Renal cortex interstitium (tissue), 11 donors: ENCODE results near the gene RIC1. TPM values are rescaled to one million over a fixed set of nuclear protein-coding genes. Genes with fewer than 3 reads are reported as not detected.
"Not testable (repeated sequence)": the region's sequence is repeated elsewhere in the genome, so short reads cannot be mapped to it uniquely, and the experiment has no call there.

ENCODE experiments used
- DNase-seq, 11 donors: peaks; one replicate each; pipeline ENCODE4 v3.0.0-alpha.2; 2013; ENCODE audit warnings: low read depth in 9 of 11, low spot score in 4 of 11; ENCODE audit errors: extremely low read depth in 1 of 11
- polyA plus RNA-seq, 3 donors: library from polyadenylated mRNA; unstranded; fragments of 120-200 nt; gene quantifications; one replicate each; pipeline ENCODE4 v1.2.1, GENCODE V29; 2013; ENCODE audit not compliant: insufficient read length in 3 of 3

Gene RIC1
- polyA plus RNA-seq, 3 donors: 28.5 to 34.6 (median 29.9) TPM

DNA sequence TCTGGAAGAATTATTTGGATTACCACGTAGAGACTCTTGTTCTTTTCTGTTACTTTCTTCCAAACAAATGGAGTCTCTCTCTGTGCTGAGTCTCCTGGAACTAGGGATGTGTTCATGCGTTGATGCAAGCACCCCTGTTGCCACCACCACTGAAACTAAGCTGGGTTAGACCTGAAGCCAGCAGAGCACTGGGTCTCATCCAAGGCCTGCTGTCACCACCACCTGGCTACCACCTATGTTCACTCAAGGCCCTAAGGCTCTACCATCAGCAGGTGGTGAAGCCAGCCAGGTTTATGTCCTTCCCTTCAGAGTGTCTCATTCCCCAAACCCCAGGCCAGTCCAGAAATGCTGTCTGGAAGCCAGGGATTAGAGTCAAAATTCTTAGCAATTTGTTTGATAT lies 13.3 kb downstream of the RIC1 start:
- no peak for DNase-seq

DNA sequence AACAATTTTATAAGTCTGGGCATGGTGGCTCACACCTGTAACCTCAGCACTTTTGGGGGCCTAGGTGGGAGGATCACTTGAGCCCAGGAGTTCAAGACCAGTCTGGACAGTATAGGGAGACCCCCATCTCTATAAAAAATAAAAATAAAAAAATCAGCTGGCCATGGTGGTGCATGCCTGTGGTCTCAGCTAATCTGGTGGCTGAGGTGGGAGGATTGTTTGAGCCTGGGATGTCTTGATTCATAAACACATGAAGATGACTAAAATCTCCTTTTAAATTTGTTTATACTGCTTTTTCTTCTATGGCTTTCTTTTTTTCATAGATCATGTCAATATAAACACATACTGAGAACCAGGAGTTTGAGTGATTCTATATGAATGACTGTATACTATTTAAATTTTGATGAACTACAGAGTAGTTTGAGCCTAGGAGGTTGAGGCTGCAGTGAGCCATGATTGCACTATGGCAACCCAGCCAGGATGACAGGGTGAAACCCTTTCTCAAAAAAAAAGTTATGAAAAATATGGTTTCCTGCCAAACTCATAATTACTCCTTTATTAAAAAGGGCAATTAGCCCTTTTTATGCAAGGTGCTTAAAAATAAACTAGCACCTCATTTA lies 14.2 kb downstream of the RIC1 start:
- no peak for DNase-seq

DNA sequence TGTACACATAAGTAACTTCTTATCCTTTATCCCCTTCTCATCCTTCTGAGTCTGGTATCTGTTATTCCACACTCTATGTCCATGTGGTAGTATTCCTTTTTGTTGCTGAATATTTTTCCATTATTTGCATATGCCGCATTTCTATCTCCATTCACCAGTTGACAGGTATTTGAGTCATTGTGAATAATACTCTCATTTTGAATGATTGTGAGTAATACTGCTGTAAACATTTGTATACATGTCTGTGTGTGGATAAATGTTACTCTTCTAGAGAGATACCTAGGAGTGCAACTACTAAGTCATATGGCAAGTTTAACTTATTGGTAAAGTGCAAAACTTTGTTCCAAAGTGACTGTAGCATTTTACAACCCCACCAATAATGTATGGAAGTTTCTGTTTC lies 15.6 kb downstream of the RIC1 start:
- no peak for DNase-seq

GRCh38 chr9:5646116-5646515 lies 17.2 kb downstream of the RIC1 start:
- no peak for DNase-seq

DNA sequence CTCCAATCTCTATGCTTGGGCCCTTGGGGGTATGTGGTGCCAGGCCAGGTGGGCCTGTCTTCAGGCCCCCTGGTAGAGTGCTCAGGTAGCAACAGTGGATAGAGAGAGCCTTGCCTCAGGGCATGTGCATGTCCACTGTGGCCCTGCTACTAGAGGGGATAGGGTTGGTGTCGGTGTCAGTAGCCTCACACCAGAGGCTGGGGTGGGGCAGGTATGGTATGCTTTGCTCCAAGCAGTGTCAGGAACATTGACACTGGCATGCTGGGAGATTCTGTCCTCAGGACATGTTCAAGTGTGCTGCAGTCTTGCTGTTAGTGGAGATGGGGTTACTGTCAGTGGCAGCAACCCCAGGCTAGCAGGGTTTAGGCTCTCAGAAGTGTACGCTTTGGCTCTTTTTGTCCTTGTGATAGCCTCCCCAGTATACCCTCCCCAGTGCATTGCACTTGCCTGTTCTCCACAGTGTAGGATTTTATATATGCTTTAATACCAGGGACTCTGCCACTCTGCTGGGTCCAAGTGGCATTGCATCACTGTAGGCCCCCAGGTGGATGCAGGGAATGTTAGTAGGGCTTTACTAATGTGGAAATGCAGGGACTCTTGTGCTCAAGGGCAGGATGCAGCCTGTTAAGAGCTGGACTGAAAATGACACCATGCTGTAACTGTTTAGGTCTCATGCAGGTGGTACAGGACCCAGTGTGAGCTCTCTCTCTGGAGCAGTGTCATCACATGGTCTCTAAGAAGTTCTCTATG lies 21.6 kb downstream of the RIC1 start:
- DNase-seq: no peak

DNA sequence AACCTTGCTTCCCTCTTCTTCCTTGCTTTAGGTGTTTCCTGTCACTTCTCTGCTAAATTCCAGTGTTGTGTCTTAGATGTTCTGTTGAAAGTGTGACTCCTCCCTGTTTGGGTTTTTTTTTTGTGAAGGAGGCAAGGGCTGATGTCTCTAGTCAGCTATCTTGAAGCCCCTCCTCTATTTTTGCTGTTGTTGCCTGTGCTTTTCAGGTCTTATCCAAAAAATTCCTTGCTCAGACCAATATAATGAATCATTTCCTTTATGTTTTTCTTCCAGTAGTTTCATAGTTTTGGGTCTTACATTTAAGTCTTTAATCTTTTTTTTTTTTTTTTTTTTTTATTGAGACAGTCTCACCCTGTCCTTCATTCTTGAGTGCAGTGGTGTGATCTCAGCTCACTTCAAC lies 22.3 kb downstream of the RIC1 start:
- no peak for DNase-seq

- no peak for DNase-seq
Measured at GRCh38 chr9:5652821-5653220, 23.9 kb downstream of the RIC1 start.

DNA sequence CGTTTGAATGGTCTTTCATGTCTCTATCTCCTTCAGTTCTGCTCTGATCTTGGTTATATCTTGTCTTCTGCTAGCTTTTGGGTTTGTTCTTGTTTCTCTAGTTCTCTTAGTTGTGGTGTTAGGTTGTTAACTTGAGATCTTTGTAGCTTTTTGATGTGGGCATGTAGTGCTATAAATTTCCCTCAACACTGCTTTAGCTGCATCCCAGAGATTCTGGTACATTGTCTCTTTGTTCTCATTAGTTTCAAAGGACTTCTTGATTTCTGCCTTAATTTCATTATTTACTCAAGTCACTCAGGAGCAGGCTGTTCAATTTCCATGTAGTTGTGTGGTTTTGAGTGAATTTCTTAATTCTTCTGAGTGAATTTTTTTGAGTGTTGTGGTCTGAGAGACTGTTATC lies 33.9 kb downstream of the RIC1 start:
- not testable (repeated sequence) for DNase-seq

DNA sequence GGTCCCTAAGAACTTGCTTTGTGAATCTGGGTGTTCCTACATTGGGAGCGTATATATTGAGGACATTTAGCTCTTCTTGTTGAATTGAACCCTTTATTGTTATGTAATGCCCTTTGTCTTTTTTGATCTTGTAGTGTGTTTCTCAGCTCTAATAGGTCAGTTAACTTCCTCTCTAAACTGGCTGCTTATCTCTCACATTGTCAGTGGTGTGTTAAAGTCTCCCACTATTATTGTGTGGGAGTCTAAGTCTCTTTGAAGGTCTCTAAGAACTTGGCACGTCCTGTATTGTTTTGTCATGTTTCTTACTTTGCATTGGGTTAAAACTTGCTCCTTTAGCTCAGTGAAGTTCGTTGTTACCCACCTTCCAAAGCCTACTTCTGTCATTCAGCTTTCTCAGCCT lies 36.2 kb downstream of the RIC1 start:
- no peak for DNase-seq

- no peak for DNase-seq
Measured at GRCh38 chr9:5667391-5667790, 38.5 kb downstream of the RIC1 start.

- no peak for DNase-seq
Measured at GRCh38 chr9:5670079-5670478, 41.2 kb downstream of the RIC1 start.

DNA sequence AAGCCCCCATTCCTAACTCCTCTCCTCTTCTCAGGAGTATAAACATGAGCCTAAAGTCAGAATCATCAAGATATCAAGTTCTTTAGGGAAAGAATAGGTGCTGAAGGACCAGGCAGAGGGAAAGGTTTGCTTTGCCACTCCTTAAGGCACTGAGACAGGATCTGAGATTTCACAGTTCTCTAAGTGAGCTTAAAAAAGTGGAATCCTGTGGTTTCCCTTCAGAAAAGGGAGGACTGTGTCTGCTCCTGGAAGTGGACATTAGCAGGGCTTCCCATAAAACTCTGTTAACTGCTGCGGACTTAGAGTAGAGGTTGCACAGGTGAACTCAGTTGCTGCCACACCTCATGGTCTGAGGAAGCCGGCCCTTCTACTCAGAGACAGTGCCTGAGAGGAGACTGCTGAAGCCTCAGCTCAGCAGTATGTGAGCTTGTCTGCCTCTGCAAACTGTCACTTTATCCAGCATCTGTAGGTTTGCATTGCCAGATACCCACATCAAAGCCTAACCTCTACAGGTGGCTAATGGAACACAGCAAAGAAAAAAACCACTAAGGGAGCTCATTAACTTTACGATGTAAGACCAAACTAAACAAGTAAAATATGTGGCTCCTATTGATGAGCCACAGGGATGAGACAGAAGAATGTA lies 42.9 kb downstream of the RIC1 start:
- no peak for DNase-seq

DNA sequence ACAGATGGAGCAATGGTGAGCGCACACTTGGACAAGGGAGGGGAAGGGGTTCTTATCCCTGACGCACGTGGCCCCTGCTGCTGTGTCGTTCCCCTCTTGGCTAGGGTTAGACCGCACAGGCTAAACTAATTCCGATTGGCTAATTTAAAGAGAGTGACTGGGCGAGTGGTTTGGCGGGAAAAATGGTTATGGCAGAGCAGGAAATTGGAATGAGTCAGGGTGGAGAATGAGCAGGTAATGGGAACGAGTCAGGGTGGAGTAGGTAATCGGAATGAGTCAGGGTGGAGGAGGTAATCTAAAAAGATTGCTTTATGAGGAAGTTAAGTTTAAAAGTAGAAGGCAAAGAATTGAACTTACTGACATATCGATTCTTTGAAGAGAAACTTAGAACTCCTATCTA lies 46.1 kb downstream of the RIC1 start:
- not testable (repeated sequence) for DNase-seq

- DNase-seq: not testable (repeated sequence)
Measured at GRCh38 chr9:5683591-5683990, 54.7 kb downstream of the RIC1 start.

GRCh38 chr9:5684101-5684500 lies 55.2 kb downstream of the RIC1 start:
- DNase-seq: no peak

- peak in 2 of 11 donors; percentile 8 to 46 for DNase-seq
Measured at GRCh38 chr9:5688109-5688508, 59.2 kb downstream of the RIC1 start.

GRCh38 chr9:5690278-5690677 lies 61.4 kb downstream of the RIC1 start:
- no peak for DNase-seq

GRCh38 chr9:5695860-5696259 lies 67.0 kb downstream of the RIC1 start:
- DNase-seq: no peak

GRCh38 chr9:5696884-5697283 lies 68.0 kb downstream of the RIC1 start:
- no peak for DNase-seq

DNA sequence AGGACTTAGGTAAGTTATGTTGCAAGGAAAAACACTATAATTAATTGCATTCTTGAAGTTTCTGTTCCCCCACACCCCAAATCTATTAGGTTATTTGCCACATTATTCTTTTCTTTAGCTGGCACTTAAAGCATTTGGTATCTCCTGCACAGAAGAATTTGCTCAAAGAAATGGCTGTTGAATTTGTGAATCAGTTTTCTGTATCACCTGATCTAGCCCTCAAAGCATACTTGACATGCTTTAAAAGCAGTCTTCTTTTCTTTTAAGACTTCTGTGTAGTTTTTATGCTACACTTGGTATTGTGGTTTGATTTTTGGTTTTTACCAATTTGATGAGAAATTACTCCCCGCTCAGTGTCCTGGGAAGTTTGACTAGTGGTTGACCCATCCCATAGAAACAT lies 69.1 kb downstream of the RIC1 start:
- no peak for DNase-seq
